T-helper 1 cell (primary cell): ENCODE measurements around the gene SMYD2.

Experiments used
- DNase-seq, 5 donors: peaks; one replicate each; pipeline ENCODE4 v3.0.0-alpha.2; 2012 to 2020

Gene SMYD2

DNA sequence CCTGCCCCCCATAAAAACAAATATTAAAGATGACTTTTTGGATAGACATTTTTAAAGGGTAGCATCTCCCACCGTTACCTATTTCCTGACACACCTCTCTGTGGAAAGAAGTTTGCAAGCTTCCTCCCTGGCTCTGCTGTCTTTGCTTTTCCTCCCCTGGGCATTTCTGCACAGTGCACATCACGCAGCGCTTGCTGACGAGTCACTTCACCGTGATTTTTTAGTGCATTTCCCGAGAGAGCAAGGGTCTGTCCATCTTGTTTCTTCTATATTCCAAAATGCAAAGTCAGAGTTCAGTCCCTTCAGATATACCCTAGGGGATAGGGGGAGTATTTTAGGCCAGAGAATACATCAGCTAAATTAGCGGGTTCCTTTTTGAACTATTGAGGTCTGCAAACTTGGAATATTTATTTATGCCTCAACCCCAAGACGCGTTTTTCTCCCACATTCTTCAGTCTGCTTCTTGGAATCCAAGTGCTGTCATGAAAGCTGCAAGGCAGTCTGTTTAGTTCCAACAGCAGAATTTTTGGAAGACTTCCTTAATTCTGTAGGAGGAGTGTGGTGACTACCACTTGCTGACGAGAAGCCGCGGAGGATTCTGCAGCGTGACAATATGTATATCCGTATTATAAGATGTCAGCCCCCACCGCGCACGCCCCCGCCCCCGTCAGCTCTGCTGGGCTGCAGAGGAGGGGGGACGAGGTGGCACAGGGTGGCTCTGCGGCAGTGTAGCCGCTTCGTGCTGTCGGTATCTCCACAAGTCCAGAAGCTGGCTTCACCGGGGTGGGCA is 22.4 kb downstream of the SMYD2 start:
- DNase-seq, result no peak

DNA sequence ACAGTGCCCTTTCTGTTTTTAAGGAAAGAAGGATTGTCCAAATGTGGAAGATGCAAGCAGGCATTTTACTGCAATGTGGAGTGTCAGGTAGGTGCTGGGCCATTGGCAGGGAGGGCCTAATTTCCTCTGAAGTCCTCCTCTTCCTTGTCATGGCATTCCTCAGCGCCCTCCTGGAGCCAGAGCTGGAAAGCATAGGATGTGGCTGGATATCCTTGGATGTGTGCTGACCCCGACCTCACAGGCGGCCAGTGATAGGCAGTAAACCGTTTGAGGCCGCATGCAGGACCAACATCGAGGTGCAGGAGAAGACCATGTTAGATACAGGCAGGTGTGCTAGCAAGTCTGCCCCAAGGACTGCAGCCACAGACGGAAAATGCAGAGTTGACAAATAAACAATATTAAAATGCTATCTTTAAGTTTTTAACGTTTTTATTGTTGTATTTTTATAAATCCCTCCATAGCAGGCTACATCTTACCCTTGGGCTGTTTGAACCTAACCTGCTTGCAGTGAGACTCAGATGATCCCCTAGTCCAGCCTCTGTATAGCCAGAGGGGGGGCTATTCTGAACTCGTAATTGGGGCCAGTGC is 24.3 kb downstream of the SMYD2 start:
- DNase-seq, result no peak

DNA sequence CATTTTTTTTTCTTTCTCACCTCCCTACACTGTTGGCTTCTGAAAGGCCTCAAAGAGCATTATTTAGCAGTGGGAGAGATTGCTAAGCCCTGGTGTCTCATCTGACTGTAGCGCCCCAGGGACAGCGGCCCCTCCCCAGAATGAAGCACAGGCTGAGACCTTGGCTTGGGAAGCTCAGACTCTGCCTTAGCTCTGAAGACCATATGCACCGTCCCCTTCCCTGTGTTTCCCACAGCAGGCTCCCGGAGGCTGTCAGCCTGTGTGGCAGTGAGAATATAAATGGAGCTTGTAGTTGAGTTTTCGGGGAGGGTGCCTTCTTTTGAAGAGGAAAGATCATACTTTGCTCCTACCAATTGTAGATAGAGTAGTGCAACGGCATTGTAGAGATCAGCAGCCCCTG is 25.3 kb downstream of the SMYD2 start:
- no peak for DNase-seq

DNA sequence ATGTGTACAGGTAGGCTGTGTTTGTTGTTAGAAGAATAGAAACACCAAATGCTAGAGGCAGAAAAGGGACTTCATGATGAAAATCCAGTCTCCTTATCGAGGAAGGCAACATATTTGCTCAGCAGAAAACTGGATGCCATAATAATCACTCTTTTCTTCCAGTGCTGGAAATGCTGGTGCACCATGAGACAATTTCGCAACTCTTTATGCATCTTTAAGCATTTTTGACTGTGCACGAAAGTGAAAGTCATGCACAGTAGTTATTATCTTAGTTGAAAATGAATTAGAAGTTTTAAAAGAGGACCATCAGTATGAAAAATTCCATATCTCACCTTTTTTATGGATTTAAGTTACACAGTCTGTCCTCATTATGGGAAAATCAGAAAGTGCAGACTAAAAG is 29.1 kb downstream of the SMYD2 start:
- peak in 1 of 5 donors; percentile 45 for DNase-seq

DNA sequence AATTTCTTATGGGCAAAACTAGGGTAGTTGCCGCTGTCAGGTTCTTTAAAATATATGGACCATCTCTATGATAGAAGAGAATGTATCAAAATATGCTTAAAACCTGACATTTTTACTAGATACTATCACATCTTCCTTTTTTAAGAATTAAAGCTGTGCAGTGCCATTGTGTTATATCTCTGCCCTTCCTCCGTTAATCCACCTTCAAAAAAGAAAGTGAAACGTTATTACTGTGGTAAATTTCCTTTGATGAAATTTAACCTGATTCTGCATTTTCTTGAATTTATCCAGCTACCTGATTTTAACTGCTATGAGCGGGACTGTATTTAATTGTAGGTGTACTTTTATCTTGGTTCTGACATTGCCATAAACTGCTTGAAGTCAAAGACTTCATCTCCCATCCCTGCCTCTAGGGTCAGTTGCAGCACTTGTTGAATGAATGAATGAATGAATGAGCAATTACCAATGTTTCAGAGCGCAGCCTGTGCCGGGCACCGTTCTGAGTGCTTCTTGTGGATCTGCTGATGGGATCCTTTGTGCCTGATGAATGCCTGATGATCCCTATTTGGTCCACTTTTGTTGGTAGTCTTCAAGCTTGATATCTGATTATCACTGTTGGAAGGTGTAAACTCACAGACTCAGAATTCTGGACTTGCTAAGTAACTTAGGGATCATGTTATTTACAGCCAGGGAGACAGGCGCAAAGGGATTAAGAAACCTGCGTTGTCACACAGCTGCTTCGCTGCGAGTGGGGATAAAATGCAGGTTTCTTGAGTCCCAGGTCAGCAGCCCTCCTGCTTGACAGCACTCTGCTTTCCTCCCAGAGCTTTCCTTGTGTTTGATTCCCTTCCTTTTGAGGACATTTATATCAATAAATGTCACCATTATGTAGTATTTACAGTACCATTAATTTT is 30.1 kb downstream of the SMYD2 start:
- DNase-seq, result peak in 1 of 5 donors; percentile 20

DNA sequence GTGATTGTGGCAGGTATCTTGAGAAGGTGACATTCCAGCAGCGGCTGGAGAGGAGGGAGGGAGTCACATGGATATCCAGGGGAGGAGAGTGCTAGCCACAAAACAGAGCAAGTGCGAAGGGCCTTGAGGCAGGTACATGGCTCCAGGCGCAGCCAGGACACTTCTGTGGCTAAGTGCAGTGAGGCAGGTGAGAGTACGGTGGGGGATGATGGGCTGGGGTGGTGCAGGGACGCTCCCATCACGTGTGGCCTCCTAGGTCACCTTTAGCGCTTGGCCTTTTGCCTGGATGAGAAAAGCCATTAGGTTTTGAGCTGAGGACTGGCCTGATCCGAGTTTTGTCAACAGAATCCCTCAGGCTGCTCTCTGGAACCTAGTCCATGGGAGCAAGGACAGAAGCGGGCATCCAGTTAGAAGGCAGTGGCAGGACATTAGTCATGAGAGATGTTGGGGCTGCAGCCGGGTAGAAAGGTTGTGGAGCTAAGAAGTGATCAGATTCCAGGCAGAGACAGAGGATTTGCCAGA is 31.6 kb downstream of the SMYD2 start:
- DNase-seq, result no peak

DNA sequence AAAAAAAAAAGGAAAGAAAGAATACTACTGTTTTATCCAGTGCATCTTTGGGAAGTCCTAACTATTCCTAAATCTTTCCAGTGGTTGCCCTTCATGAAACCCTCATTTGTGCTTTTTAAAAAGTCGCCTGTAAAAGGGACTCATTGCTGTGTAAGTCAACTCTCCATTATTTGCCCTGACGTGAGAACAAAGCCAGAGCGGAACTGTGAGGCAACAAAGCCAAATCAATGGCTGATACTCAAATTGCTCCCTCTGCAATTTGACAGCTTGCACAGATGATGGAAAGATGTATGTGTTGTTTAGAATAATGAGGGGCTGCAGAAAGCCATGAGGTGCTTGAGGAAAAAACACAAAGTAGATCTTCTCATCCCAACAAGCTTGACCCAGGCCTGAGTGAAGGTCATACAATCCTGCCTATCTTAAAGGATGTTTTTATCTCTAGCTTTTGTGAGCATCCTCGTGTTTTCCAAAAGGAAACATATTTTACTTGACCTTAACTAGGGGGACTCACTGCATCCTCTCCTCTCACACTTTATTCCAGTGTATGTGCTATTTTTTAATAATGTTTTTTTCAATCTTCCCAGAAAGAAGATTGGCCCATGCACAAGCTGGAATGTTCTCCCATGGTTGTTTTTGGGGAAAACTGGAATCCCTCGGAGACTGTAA is 33.4 kb downstream of the SMYD2 start:
- DNase-seq, result no peak

DNA sequence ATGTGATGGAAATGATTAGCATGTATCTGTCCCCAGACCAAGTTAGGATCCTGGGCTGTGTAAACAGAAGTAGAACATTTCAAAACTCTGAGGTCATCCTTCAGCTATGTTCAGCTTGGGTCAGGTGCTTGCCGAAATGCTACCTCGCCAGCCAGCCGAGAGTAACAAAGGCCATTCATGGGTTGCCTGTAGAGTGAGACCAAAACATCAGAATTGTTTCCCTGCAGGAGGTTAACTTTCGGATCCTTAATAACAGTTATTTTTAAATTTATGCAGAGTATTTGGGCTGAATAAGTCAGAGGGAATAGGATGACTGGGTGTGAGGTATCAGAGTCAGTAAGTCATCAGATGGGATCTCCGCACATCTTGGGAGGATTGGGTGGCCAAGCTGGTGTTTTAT is 35.6 kb downstream of the SMYD2 start:
- DNase-seq, result no peak

DNA sequence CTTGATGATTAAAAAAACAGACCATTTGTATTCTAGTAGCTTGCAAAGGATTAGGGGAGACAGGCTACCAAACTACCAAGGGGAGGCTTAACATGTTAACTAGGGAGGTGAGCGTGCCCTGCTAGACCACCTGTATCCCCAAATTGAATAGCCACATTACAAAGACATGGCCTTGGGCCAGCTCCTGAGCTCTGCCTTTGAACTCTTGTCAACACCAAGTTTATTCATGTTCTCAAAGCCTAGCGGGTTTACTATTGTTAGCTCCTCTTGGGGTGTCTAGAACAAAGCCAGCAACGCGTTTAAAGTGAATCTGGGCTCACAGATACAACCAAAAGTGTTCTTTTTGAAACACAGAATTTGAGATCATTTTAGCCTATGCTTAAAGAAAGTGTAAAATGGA is 36.3 kb downstream of the SMYD2 start:
- DNase-seq, result no peak

DNA sequence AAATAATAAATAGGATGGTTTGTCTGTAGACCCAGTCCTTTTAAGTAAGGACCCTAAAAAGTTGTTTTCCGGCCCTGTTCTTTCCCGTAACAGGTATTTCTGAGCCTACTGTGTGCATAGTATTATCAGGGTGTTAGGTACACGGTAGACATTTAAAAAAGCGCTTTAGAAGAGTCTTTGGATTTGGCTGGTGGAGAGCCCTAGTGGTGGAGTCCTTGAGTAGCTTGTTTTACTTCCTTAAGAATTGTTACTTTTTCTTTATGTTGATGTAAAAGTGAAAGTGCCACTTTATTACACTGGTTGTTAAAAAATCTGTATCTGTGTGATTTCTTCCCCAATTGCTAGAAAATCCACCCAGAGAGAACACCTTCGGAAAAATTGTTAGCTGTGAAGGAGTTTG is 36.8 kb downstream of the SMYD2 start:
- DNase-seq, result no peak

DNA sequence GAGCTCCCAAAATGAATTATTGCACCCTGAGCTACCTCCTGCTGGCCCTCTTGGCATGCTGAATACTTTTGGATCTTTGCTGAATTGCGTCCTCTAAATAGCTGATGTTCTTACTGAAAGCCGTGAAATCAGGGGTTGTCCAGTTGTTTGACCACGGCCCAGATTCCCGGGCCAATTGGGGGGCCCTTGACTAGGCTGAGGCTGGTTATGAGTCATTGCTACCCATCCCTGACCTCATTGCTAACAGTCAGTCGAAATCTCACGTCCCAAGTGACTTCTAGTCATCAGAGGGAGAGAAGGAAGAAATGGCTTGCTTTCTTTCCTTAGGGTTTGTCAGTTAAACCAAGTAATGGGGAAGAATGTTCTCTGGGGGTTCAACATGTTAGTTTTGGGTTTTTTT is 37.4 kb downstream of the SMYD2 start:
- no peak for DNase-seq

DNA sequence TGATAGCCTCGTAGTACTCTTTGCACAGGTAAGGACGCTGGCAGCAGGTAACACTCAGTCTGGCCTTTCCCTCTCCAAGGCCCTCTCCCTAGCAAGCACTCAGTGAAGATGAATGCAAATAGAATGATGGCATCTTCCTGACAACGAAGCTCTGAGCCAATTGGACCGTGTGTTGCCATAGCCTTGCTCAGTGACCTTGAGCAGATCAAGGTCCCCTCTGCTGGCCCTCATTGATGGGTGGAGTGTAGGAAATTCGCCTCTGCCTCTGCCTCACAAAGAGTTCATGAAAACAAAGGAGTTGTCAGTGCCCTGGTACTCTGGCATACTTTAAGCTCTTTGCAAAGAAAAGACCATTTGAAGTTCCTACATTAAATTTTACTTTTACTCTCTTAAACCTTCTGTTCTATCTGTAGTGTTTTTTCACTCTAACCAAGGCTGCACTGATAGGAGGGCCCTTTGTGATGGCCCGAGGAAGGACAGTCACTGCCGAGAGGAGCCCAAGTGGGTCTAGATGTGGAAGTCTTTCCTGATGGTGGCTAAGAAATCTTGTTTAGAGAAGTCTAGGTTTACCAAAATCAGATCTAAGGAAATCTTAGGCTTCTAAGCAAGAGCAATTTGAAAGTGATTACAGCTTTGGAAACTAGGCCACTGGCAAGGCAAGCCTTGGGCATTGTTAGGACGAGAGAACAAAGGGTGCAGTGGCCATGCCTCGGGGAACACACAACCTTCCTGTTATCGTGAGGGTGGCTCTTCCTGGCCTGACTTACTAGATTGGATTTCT is 38.2 kb downstream of the SMYD2 start:
- no peak for DNase-seq

DNA sequence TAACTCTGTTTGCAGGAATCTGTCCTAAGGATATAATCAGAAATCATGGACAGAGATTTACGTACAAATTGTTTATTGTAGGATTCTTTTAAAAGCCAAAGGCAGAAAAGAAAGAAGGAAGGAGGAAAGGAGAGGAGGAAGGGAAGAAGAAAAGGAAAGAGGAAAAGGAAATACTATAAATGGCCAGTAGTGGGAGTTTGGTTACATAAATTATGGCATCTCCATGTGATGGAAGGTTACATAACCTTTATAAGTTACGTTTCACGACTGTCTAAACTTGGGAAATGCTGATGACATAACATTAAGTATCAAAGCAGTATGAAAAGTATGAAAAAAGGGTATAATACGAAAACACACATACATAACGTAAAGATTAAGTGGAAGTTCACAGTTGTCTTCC is 39.0 kb downstream of the SMYD2 start:
- DNase-seq, result no peak

DNA sequence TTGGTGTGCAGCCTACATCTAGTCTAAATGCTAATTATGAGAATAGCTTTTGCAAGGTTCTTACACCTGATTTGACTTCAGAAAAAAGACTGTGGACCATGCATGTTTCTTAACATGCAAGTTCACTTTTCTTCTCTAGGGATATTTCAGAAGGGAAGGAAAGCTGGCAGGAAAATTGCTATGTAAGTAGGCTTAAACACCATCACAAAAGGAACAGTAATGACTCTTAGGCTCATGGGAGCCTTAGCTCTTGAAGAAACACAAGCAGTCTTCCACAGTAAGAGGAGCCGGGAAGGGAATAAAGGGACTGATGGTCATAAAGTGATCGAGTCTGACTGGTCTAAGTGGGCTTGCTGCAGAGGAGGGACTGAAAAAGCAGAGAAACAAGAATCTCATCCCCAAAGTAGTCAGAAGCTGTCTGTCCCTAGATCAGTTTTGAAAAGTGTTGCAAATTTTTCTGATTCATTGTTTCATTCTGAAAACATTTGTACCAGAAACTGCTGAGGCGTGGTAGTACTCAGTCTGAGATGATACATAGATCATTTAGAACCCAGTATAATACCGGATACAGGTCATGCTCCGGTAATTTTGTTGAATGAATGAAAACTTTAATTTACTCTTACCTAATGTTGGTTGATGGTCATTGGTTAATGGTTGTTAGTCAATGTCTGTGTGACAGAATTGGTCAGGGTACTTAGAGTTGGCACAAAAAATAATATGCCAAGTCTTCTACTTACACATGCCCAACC is 40.9 kb downstream of the SMYD2 start:
- no peak for DNase-seq

DNA sequence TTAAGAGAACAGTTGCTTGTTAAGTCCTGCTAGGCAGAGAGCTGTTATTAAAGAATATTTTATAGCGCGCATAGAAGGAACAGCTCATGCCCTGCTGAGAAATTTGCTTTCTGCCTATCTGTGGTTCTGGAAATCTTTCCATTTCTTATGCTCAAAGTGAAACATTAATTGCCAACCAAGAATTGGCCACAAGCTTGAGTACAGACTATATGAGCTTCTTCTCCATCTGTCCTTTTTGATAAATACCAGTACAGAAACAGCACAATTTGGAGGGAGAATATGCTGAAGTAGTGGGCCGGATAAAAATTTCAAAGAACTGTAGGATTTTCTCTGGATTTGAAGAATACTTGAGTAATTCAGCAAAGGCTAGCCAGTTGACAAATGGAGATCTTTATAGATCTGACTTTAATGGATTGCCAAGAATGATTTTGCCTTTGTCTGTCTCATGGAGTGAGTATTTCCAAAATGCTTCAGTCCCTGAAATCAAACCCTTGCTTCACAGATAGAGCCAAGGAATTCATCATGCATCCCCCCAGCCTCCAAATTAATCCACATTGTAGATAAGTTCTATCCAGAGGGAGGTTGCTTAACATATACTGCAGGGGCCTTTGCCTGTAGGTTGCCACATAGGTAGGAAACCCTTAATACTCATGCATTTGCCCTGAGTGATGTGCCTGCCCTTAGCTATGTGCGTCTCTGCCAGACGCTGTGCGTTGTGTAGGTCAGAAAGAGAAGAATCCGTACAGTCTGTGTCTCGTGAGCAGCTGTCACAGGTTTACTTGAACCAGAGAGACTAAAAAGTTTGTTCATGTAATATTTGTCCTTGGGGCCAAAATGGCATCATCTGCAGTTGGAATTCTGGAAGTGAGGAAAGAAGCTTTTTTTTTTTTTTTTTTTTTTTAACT is 44.2 kb downstream of the SMYD2 start:
- DNase-seq, result no peak

DNA sequence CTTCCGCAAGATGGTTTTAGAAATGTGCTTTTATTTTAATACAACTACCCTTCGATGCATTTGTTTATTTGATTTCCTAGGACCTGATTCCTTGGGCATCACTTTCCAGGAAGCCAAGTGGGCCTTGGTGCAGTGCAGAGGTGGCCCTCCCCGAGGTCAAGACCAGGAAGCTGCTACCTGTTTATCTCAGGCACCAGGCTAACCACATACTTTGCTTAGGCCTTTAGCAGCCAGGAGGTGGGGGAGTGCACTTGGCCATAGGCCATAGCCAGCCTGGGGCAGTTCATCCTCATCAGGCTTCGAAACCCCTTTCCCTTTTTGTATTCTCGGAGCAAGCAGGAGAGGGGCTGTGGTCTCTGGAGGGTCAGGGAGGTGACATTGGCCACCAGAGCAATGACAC is 45.4 kb downstream of the SMYD2 start:
- DNase-seq, result no peak

DNA sequence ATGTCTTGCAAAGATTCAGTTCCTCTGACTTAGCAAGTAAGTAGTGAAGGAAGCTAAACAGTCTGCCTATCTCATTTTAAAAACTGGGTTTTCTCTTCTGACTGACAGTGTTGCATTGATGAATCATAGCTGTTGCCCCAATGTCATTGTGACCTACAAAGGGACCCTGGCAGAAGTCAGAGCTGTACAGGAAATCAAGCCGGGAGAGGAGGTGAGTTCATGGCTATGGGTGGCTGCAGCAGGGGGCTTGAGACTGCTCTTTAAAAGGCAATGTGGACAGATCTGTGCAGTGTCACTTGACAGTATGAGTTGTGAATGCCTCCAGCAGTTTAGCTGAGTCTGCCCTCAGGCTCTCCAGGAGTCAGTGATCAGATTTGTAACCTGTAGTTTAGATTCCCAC is 46.6 kb downstream of the SMYD2 start:
- no peak for DNase-seq

DNA sequence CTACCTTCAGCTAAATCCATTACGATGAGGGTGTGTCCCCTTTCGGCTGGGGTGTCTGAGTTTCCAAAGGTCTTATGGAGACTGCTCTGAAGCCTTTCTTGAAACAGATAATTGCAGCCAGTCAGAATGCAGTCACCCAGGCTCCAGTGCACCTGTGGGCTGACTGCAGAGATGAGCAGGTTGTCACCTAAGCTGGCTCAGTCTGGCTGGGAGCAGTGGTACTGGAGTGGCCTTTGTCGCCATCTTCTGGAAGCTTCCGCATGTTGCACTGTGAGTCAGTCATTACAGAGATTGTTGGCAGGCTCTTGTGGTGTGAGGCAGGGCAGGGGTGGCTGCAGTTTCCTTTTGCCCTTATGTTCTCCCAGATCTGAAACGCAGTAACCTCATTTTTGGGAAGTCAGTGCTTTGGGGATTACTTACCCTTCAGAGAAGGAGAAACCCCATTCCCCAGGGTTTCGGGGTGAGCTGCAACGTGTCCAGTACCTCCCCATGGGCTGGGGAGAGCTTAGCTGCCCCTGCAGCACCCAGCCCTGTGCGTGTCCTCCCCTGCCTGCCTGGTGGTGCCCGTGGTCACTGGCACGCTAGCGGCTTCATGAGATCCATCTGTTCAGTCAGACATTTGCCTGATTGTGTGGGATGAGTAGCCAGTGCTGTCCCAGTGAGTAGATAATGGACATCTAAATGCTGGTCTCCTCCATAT is 48.0 kb downstream of the SMYD2 start:
- peak; percentile 42 to 73 (median 63) for DNase-seq

DNA sequence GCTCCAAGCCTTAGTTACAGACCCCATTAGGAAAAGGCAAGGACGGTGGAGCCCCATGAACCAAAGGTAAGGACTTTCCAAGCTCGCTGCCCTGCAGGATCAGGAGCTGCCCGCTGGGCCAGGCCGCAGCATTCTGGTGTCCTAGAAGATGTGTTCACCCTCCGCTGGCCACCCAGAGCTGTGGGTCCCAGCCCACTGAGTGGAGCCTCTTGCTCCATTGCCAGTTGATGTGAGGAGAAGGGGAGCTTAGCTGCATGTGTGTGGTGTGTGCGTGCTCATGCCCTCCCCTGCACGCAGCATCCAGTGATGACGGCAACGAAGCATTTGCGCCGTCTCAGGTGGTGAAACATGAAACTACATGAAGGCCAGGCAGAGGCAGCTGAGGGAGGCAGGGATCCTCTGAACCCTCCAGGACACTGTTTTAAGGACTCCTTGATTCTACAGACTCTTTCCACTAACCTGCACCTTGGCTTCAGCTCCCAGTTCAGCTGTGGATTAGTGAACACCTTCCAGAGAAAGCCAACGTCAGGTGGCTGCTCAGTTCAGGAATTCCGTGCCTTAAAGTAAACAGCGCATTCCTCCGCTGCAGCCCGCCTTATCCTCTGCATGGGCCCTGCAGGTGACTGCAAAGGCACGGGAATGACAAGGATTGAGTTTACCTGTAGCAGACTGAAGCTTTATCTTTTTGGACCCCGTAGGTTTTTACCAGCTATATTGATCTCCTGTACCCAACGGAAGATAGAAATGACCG is 48.7 kb downstream of the SMYD2 start:
- no peak for DNase-seq
